Hippocampal formation (tissue), 2 donors: ENCODE data around the gene HLA-DQB1.
"Not testable (repeated sequence)": the region's sequence is repeated elsewhere in the genome, so short reads cannot be mapped to it uniquely, and the experiment has no call there.

Experiments
- DNase-seq, 2 donors: peaks; one replicate each; lab custom pipeline; 2025; lab: John Stamatoyannopoulos, UW

Gene HLA-DQB1

GRCh38 chr6:32666420-32667300 is at the start of gene HLA-DQB1:
Gene HLA-DQB1 (minus strand): TSS chr6:32666657. CDS start chr6:32666607, 50 bp downstream.
- peak; percentile 3 to 30 for DNase-seq

GRCh38 chr6:32713241-32713640 is 46.8 kb upstream of the HLA-DQB1 start:
- no peak for DNase-seq

GRCh38 chr6:32709625-32710024 is 43.2 kb upstream of the HLA-DQB1 start:
- DNase-seq, result no peak

GRCh38 chr6:32705164-32705563 is 38.7 kb upstream of the HLA-DQB1 start:
- DNase-seq, result not testable (repeated sequence)

- DNase-seq, result no peak
Measured at GRCh38 chr6:32703347-32703746, 36.9 kb upstream of the HLA-DQB1 start.

- peak; percentile 29 to 63 for DNase-seq
Measured at GRCh38 chr6:32700391-32701040, 34.1 kb upstream of the HLA-DQB1 start.

- DNase-seq, result no peak
Measured at GRCh38 chr6:32697031-32697430, 30.6 kb upstream of the HLA-DQB1 start.

GRCh38 chr6:32692019-32692418 is 25.6 kb upstream of the HLA-DQB1 start:
- no peak for DNase-seq

GRCh38 chr6:32689531-32690501 is 23.4 kb upstream of the HLA-DQB1 start:
- DNase-seq, result no peak

GRCh38 chr6:32685603-32686002 is 19.1 kb upstream of the HLA-DQB1 start:
- DNase-seq, result no peak

- DNase-seq, result no peak
Measured at GRCh38 chr6:32684246-32684645, 17.8 kb upstream of the HLA-DQB1 start.

- DNase-seq, result no peak
Measured at GRCh38 chr6:32680055-32680454, 13.6 kb upstream of the HLA-DQB1 start.

- DNase-seq, result no peak
Measured at GRCh38 chr6:32679492-32679891, 13.0 kb upstream of the HLA-DQB1 start.

- DNase-seq, result not testable (repeated sequence)
Measured at GRCh38 chr6:32674123-32674522, 7.7 kb upstream of the HLA-DQB1 start.

- DNase-seq, result not testable (repeated sequence)
Measured at GRCh38 chr6:32671908-32672307, 5.5 kb upstream of the HLA-DQB1 start.

- DNase-seq, result no peak
Measured at GRCh38 chr6:32669893-32670292, 3.4 kb upstream of the HLA-DQB1 start.

- no peak for DNase-seq
Measured at GRCh38 chr6:32669240-32669639, 2.8 kb upstream of the HLA-DQB1 start.

- DNase-seq, result peak in 1 of 2 donors; percentile 27
Measured at GRCh38 chr6:32668226-32668747, 1.8 kb upstream of the HLA-DQB1 start.

GRCh38 chr6:32665661-32666060 is 796 bp downstream of the HLA-DQB1 start:
- DNase-seq, result no peak

- no peak for DNase-seq
Measured at GRCh38 chr6:32664827-32665362, 1.6 kb downstream of the HLA-DQB1 start.

- DNase-seq, result no peak
Measured at GRCh38 chr6:32664354-32664753, 2.1 kb downstream of the HLA-DQB1 start.
